ENCODE data around the gene TBC1D4.

GRCh38 chr13:75494491-75494890 lies 12.5 kb upstream of the TBC1D4 start:
- TF ChIP-seq CTCF (IDR thresholded peaks at IDR 0.05) (no peak), ZFX (IDR thresholded peaks at IDR 0.05; ENCODE audit: borderline replicate concordance) (no peak)

Data from 22Rv1 (cell line).